Thyroid gland (tissue), 4 donors: Measurements from ENCODE around the gene RPL39L. TPM values are rescaled to one million over a fixed set of nuclear protein-coding genes. Genes with fewer than 3 reads are reported as not detected.

ENCODE experiments used
- DNase-seq, 2 donors: peaks; one replicate each; pipeline ENCODE4 v3.0.0-alpha.2; 2019
- H3K27ac ChIP-seq, 3 donors: fragments of 200-600 bp; sonication (generic); 1 replicate in 2 of 3; 2 replicates in 1 of 3; pipeline ENCODE4 v1.5.1; 2016 to 2019; ENCODE audit warnings: mild to moderate bottlenecking in 1 of 3, moderate library complexity in 1 of 3
- H3K27me3 ChIP-seq: fragments of 200-600 bp; sonication (generic); one replicate; pipeline ENCODE4 v1.5.1; 2019
- H3K36me3 ChIP-seq, 2 donors: fragments of 200-600 bp; sonication (generic); one replicate each; pipeline ENCODE4 v1.5.1; 2016 to 2019
- H3K4me1 ChIP-seq, 2 donors: fragments of 200-600 bp; sonication (generic); one replicate each; pipeline ENCODE4 v1.5.1; 2017 to 2019
- H3K4me3 ChIP-seq, 3 donors: fragments of 200-600 bp; sonication (generic); replicated peaks in 1 of 3; 1 replicate in 2 of 3; 2 replicates in 1 of 3; pipeline ENCODE4 v1.5.1; 2016; ENCODE audit warnings: mild to moderate bottlenecking in 1 of 3
- H3K9me3 ChIP-seq: fragments of 200-600 bp; sonication (generic); one replicate; pipeline ENCODE4 v1.5.1; 2017
- POLR2A ChIP-seq, 2 donors: fragments of 450-650 bp; IDR thresholded peaks; one replicate each; pipeline ENCODE4 v1.6.1; 2017; ENCODE audit warnings: antibody characterized with exemption in 2 of 2, mild to moderate bottlenecking in 2 of 2, moderate library complexity in 1 of 2
- WGBS, 2 donors: methylation state at CpG; one replicate each; pipeline ENCODE4 v1.1.5; 2017; 5-methylcytosine and 5-hydroxymethylcytosine counted together
- intact Hi-C: fragments of 100-400 bp; cut with DNase I; formaldehyde crosslinking; loops from one replicate; pipeline ENCODE4 v1.15.1; 2023
- total RNA-seq, 4 donors: library from RNA; depleted of rRNA; stranded (reverse); fragments of >200 nt; gene quantifications; one replicate each; pipeline ENCODE4 v1.2.3, GENCODE V29; 2016
- TF ChIP-seq, protein P1 (sequence below), 6 experiments: fragments of 200-600 bp in 3 of 6; fragments of 450-650 bp in 3 of 6; sonication (generic) in 3 of 6; IDR thresholded peaks; one replicate each; pipeline ENCODE4 v1.5.1; 2016 to 2019; ENCODE audit warnings: antibody characterized with exemption in 6 of 6, mild to moderate bottlenecking in 2 of 6, inconsistent platforms in 1 of 6, moderate library complexity in 1 of 6

The RPL39L gene
- total RNA-seq, 4 donors from 2014 or later, result 6.0 to 8.6 (median 6.9) TPM

DNA sequence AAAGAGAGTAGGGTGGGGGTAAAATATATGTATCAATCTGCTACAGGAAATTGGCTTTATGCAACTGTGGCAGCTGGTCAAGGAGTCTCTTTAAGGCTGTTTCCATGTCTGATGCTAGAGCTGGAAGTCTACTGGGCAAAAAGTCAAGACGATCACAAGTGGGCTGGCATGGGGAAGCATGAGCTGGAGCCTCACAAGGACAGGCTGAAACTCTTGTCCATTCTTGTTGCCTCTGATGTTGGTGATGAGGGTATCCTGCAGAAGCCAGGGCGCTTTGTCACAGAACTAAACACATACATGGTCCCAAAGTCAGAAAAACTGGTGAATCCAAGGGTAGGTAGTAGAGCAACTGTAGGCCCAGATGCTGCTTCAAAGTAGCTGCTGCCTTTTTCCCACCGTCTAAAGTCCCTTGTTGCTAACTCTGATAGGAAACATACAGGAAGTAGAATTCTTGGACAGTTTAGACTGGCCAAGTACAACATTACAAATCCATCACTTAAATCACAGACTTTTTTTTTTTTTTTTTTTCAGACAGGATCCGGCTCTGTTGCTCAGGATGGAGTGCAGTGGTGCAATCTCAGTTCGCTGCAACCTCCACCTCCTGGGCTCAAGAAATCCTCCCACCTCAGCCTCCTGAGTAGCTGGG lies 54.2 kb downstream of the RPL39L start:
- Histone ChIP-seq H3K36me3 (no peaks in the 10 kb centered on the region), H3K27ac (no peak overlapping the region), H3K9me3 (no peaks in the 10 kb centered on the region), H3K4me3 (no peak overlapping the region), H3K4me1 (no peaks in the 10 kb centered on the region), H3K27me3 (no peaks in the 10 kb centered on the region)
- TF ChIP-seq POLR2A (IDR thresholded peaks at IDR 0.05), result no peak
- TF ChIP-seq, protein P1, sequence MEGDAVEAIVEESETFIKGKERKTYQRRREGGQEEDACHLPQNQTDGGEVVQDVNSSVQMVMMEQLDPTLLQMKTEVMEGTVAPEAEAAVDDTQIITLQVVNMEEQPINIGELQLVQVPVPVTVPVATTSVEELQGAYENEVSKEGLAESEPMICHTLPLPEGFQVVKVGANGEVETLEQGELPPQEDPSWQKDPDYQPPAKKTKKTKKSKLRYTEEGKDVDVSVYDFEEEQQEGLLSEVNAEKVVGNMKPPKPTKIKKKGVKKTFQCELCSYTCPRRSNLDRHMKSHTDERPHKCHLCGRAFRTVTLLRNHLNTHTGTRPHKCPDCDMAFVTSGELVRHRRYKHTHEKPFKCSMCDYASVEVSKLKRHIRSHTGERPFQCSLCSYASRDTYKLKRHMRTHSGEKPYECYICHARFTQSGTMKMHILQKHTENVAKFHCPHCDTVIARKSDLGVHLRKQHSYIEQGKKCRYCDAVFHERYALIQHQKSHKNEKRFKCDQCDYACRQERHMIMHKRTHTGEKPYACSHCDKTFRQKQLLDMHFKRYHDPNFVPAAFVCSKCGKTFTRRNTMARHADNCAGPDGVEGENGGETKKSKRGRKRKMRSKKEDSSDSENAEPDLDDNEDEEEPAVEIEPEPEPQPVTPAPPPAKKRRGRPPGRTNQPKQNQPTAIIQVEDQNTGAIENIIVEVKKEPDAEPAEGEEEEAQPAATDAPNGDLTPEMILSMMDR (IDR thresholded peaks at IDR 0.05), result no peak
- intact Hi-C loops, result no loop called here
- WGBS, 2 donors, result 75 to 78% methylated on average over 5 of the region's 5 CpGs
- no peak for DNase-seq

DNA sequence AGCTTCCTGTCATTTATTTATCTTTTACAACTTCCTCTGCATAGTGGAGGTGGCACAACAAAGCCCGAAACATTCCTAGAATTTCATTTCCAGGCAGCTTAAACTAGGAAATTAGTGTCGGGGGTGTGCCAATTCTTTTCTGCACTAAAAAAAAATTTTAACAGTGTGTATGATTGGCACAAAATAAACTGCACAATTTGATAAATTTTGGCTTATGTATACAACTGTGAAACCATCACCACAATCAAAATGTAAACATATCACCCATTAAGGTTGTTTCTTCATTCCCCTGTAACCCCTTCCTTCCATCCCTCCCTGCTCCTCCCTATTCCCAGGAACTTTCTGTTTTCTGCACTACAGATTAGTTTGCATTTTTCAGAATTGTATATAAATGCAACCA lies 54.7 kb downstream of the RPL39L start:
- 73 to 75% methylated on average over 2 of the region's 2 CpGs for WGBS, 2 donors

DNA sequence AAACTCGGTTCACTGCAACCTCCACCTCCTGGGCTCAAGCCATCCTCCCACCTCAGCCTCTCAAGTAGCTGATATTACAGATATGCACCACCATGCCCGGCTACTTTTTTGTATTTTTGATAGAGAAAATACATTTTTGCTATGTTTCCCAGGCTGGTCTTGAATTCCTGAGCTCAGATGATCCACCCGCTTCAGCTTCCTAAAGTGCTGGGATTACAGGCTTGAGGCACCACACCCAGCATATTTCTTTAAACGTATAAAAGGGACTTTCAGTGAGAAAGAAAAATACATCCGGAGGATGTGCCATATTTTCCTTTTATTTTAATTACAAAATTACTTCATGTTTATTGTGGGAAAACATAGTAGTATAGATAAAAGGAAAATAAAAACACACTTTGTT lies 55.2 kb downstream of the RPL39L start:
- DNase-seq, result no peak
- intact Hi-C loops, result no loop called here
- H3K4me1 ChIP-seq, result no peaks in the 10 kb centered on the region
- WGBS, 2 donors, result 69 to 71% methylated on average over 5 of the region's 5 CpGs
- H3K4me3 ChIP-seq, result no peak overlapping the region
- no peak for TF ChIP-seq POLR2A (IDR thresholded peaks at IDR 0.05)
- TF ChIP-seq, protein P1 (IDR thresholded peaks at IDR 0.05), result no peak
- no peaks in the 10 kb centered on the region for H3K36me3 ChIP-seq
- H3K27me3 ChIP-seq, result no peaks in the 10 kb centered on the region
- no peak overlapping the region for H3K27ac ChIP-seq
- H3K9me3 ChIP-seq, result no peaks in the 10 kb centered on the region

More for the DNA sequence above, 54.7 kb downstream of the RPL39L start:
- TF ChIP-seq POLR2A (IDR thresholded peaks at IDR 0.05), result no peak
- TF ChIP-seq, protein P1 (IDR thresholded peaks at IDR 0.05), result no peak
- H3K4me1 ChIP-seq, result no peaks in the 10 kb centered on the region
- no peak overlapping the region for H3K4me3 ChIP-seq
- no peaks in the 10 kb centered on the region for H3K27me3 ChIP-seq
- no peaks in the 10 kb centered on the region for H3K9me3 ChIP-seq
- no peak for DNase-seq
- H3K36me3 ChIP-seq, result no peaks in the 10 kb centered on the region
- H3K27ac ChIP-seq, result no peak overlapping the region
- intact Hi-C loops, result no loop called here

DNA sequence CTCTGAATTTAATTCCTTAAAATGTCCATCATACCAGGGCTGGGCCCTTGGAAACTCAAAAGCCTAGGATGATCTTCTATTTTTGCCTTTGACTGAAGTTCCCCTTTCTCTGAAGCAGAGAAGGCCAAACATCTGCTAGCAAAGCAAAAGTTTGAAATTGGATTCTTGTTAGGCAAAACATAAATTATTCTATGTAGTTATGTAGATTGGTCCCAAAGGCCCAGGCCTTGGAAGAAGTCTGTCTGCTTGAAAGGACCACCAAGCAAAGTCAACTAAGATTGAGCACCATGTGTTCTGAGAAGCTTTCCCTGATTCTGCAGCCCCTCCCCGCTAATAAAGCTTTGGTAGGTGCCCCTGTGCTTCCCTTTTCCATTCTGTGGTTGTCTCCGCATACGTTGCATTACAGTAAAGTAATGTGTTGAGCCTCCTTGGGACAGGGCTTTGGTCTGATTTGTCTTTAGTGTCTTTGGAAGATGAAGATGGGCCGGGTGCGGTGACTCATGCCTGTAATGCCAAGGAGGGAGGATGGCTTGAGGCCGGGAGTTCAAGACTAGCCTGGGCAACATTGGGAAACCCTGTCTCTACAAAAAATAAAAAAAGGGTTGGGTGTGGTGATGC lies 56.4 kb downstream of the RPL39L start:
- Histone ChIP-seq H3K9me3 (no peaks in the 10 kb centered on the region), H3K4me3 (no peak overlapping the region), H3K4me1 (no peaks in the 10 kb centered on the region), H3K36me3 (peaks cover 0 to under 1% of the 10 kb centered on the region in 2 donors), H3K27me3 (no peaks in the 10 kb centered on the region), H3K27ac (no peak overlapping the region)
- 91 to 94% methylated on average over 6 of the region's 6 CpGs for WGBS, 2 donors
- DNase-seq, result no peak
- TF ChIP-seq POLR2A (IDR thresholded peaks at IDR 0.05), result no peak
- TF ChIP-seq, protein P1 (IDR thresholded peaks at IDR 0.05), result no peak
- intact Hi-C loops, result no loop called here

DNA sequence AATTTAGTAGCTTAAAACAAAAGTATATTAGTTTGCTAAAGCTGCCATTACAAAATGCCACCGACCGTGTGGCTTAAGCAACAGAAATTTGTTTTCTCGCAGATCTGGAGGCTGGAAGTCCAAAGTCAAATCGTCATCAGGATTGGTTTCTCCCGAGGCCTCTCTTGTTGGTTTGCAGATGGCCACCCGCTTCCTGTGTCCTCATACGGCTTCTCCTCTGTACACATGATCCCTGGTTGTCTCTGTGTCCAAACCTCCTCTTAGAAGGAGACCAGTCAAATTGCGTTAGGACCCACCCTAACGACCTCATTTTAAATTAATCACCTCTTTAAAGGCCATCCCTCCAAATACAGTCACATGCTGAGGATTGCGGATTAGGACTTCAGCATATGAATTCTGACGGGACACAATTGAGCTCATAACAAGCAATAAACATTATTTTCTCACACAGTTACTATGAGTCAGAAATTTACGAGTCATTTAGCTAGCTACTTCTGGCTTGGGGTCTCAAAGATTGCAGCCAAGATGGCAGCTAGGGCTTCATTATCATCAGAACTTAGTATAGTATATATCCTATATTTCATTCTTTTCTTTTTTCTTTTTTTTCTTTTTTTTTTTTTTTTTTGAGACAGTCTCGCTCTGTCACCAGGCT lies 58.4 kb downstream of the RPL39L start:
- no peak overlapping the region for H3K4me3 ChIP-seq
- no peaks in the 10 kb centered on the region for H3K27me3 ChIP-seq
- H3K36me3 ChIP-seq, result peaks cover under 1 to 19% of the 10 kb centered on the region in 2 donors
- no peaks in the 10 kb centered on the region for H3K9me3 ChIP-seq
- no peaks in the 10 kb centered on the region for H3K4me1 ChIP-seq
- TF ChIP-seq, protein P1 (IDR thresholded peaks at IDR 0.05), result no peak
- intact Hi-C loops, result no loop called here
- DNase-seq, result no peak
- WGBS, 2 donors, result 91 to 94% methylated on average over 13 of the region's 13 CpGs
- no peak overlapping the region for H3K27ac ChIP-seq
